OCI-LY1 (cell line): Measurements from ENCODE around the gene MATN3.

Source experiments
- H2AFZ ChIP-seq: fragments of 200-600 bp; sonication (generic), shearing (Covaris generic); 2 replicates; pipeline ENCODE4 v1.6.0; 2014; ENCODE audit warnings: antibody characterized with exemption, mild to moderate bottlenecking, low read length
- H3F3A ChIP-seq: fragments of 200-600 bp; sonication (generic), shearing (Covaris generic); 2 replicates; pipeline ENCODE4 v1.6.0; 2014; ENCODE audit warnings: mild to moderate bottlenecking, antibody characterized with exemption, low read length, moderate library complexity; ENCODE audit not compliant: insufficient read depth
- H3K27ac ChIP-seq: fragments of 200-600 bp; sonication (generic); 2 replicates; pipeline ENCODE4 v1.5.1; 2014; ENCODE audit warnings: low read length, mixed run types, mild to moderate bottlenecking, low read depth; ENCODE audit not compliant: poor library complexity, severe bottlenecking
- H3K27me3 ChIP-seq: fragments of 200-600 bp; sonication (generic); 2 replicates; pipeline ENCODE4 v1.6.0; 2014; ENCODE audit warnings: antibody characterized with exemption, mild to moderate bottlenecking, low read length, moderate library complexity; ENCODE audit not compliant: insufficient read depth
- H3K36me3 ChIP-seq: fragments of 200-600 bp; sonication (generic); 2 replicates; pipeline ENCODE4 v1.6.1; 2014; ENCODE audit warnings: mild to moderate bottlenecking, antibody characterized with exemption, low read length, moderate library complexity, mixed read lengths; ENCODE audit not compliant: insufficient read depth
- H3K4me1 ChIP-seq: fragments of 200-600 bp; sonication (generic); 2 replicates; pipeline ENCODE4 v1.5.1; 2014; ENCODE audit warnings: mild to moderate bottlenecking, low read length, moderate library complexity; ENCODE audit not compliant: insufficient read depth, severe bottlenecking
- H3K4me2 ChIP-seq: fragments of 200-600 bp; sonication (generic), shearing (Covaris generic); 2 replicates; pipeline ENCODE4 v1.6.1; 2014; ENCODE audit warnings: low read length
- H3K4me3 ChIP-seq: fragments of 200-600 bp; sonication (generic); 2 replicates; pipeline ENCODE4 v1.5.1; 2014; ENCODE audit warnings: low read length, low read depth, mild to moderate bottlenecking, mixed read lengths; ENCODE audit not compliant: poor library complexity, severe bottlenecking
- H3K79me2 ChIP-seq: fragments of 200-600 bp; shearing (Covaris generic); 2 replicates; pipeline ENCODE4 v1.6.1; 2016; ENCODE audit warnings: mixed run types, low read length, mixed read lengths; ENCODE audit not compliant: insufficient read depth
- H3K9ac ChIP-seq: fragments of 200-600 bp; sonication (generic), shearing (Covaris generic); 2 replicates; pipeline ENCODE4 v1.6.1; 2014; ENCODE audit warnings: mild to moderate bottlenecking, low read length, mixed read lengths
- H3K9me2 ChIP-seq: fragments of 200-600 bp; sonication (generic), shearing (Covaris generic); 2 replicates; pipeline ENCODE4 v1.6.1; 2014; ENCODE audit warnings: low read depth, mild to moderate bottlenecking, low read length, mixed read lengths
- H3K9me3 ChIP-seq: fragments of 200-600 bp; shearing (Covaris generic); 2 replicates; pipeline ENCODE4 v1.6.1; 2014; ENCODE audit warnings: low read length, mixed read lengths
- H4K20me1 ChIP-seq: fragments of 200-600 bp; sonication (generic), shearing (Covaris generic); 2 replicates; pipeline ENCODE4 v1.6.0; 2016; ENCODE audit warnings: mild to moderate bottlenecking, low read length; ENCODE audit not compliant: insufficient read depth
- EZH2 ChIP-seq: fragments of 200-600 bp; sonication (generic), shearing (Covaris generic); IDR thresholded peaks from 2 replicates; pipeline ENCODE4 v1.8.0; 2017; ENCODE audit warnings: borderline replicate concordance, mixed run types, mild to moderate bottlenecking, antibody characterized with exemption, low read length, moderate library complexity, mixed read lengths
- TF ChIP-seq, protein P1 (sequence below): fragments of 200-600 bp; sonication (generic), shearing (Covaris generic); IDR thresholded peaks from 2 replicates; pipeline ENCODE4 v1.5.1; 2017; ENCODE audit warnings: mild to moderate bottlenecking, antibody characterized with exemption, low read length, moderate library complexity, mixed read lengths

Gene MATN3

DNA sequence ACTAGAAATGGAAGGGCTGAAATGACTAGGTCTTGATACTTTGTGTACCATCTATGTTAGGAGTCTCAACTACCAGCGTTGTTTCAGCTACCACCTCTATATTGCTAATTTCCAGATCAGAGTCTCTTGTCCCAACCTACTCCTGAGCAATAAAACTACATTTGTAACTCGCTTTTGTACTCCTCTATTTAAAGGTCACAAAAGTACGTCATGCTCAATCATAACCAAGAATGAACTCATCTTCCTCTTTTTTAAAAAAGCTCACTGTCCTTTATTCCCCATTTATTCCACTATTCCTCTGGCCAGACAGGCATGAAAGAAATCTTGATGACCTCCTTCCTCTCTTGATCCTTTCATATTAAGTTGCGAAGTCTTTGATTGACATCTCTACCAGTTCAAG is 11.2 kb upstream of the MATN3 start:
- 0 out of 2 replicates have a peak, but pooled peaks cover 2% of the 10 kb centered on the region for H3K9me3 ChIP-seq

DNA sequence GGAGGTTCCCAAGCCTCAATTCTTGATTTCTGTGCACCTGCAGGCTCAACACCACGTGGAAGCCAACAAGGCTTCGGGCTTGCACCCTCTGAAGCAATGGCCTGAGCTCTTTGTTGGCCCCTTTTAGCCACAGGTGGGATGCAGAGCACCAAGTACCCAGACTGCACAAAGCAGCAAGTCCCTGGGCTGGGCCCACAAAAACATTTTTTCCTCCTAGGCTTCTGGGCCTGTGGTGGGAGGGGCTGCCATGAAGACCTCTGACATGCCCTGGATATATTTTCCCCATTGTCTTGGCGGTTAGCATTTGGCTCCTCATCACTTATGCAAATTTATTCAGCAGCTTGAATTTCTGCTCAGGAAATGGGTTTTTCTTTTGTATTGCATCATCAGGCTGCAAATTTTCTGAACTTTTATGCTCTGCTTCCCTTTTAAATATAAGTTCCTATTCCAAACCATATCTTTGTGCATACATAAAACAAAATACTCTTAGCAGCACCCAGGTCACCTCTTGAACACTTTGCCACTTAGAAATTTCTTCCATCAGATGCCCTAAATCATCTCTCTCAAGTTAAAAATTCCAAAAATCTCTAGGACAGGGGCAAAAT is 9.0 kb upstream of the MATN3 start:
- Histone ChIP-seq H3K9me2 (no peaks in the 10 kb centered on the region), H3K9me3 (0 out of 2 replicates have a peak, but pooled peaks cover 2% of the 10 kb centered on the region), H3K27me3 (no peaks in the 10 kb centered on the region), H3K27ac (no peak overlapping the region), H3K4me3 (no peak overlapping the region), H3K79me2 (no peaks in the 10 kb centered on the region), H3F3A (no peaks in the 10 kb centered on the region), H3K9ac (no peak overlapping the region), H4K20me1 (no peaks in the 10 kb centered on the region), H2AFZ (no peak overlapping the region), H3K4me1 (no peaks in the 10 kb centered on the region), H3K36me3 (no peaks in the 10 kb centered on the region), H3K4me2 (no peak overlapping the region)
- TF ChIP-seq, protein P1, sequence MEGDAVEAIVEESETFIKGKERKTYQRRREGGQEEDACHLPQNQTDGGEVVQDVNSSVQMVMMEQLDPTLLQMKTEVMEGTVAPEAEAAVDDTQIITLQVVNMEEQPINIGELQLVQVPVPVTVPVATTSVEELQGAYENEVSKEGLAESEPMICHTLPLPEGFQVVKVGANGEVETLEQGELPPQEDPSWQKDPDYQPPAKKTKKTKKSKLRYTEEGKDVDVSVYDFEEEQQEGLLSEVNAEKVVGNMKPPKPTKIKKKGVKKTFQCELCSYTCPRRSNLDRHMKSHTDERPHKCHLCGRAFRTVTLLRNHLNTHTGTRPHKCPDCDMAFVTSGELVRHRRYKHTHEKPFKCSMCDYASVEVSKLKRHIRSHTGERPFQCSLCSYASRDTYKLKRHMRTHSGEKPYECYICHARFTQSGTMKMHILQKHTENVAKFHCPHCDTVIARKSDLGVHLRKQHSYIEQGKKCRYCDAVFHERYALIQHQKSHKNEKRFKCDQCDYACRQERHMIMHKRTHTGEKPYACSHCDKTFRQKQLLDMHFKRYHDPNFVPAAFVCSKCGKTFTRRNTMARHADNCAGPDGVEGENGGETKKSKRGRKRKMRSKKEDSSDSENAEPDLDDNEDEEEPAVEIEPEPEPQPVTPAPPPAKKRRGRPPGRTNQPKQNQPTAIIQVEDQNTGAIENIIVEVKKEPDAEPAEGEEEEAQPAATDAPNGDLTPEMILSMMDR = no peak
- TF ChIP-seq EZH2 = no peak

More for the DNA sequence above, 11.2 kb upstream of the MATN3 start:
- Histone ChIP-seq H3F3A (no peaks in the 10 kb centered on the region), H3K4me3 (no peak overlapping the region), H2AFZ (no peak overlapping the region), H3K9ac (no peak overlapping the region), H4K20me1 (no peaks in the 10 kb centered on the region), H3K4me1 (no peaks in the 10 kb centered on the region), H3K27ac (no peak overlapping the region), H3K36me3 (peaks cover 14% of the 10 kb centered on the region), H3K9me2 (no peaks in the 10 kb centered on the region), H3K4me2 (no peak overlapping the region), H3K79me2 (no peaks in the 10 kb centered on the region), H3K27me3 (no peaks in the 10 kb centered on the region)
- no peak for TF ChIP-seq EZH2
- TF ChIP-seq, protein P1 = no peak

DNA sequence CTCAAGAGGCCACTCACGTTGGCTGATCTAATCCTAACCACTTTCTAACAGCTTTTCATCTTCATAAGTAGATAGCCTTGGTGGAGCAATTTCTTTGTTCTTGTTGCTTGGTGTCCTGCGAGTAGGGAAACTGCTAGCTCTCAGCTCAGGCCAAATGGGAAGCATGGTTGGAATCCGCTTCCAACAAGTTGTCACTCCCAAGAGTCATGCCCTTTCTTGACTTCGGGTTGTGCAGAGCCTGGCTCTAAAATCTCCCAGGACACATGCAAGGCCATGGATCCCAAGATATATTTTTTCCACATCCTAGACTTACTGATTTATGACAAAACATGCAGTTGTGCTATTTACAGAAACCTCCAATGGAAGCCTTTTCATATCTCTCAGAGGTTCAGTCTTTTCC is 7.3 kb upstream of the MATN3 start:
- H3K4me1 ChIP-seq = no peaks in the 10 kb centered on the region
- no peak overlapping the region for H3K27ac ChIP-seq
- no peak overlapping the region for H2AFZ ChIP-seq
- no peak overlapping the region for H3K4me3 ChIP-seq
- no peak overlapping the region for H3K9ac ChIP-seq
- H4K20me1 ChIP-seq = no peaks in the 10 kb centered on the region
- H3K79me2 ChIP-seq = no peaks in the 10 kb centered on the region
- H3K27me3 ChIP-seq = no peaks in the 10 kb centered on the region
- H3F3A ChIP-seq = no peaks in the 10 kb centered on the region
- no peaks in the 10 kb centered on the region for H3K36me3 ChIP-seq
- no peak for TF ChIP-seq EZH2
- TF ChIP-seq, protein P1 = no peak
- 0 out of 2 replicates have a peak, but pooled peaks cover 2% of the 10 kb centered on the region for H3K9me3 ChIP-seq
- no peaks in the 10 kb centered on the region for H3K9me2 ChIP-seq
- H3K4me2 ChIP-seq = no peak overlapping the region
